Type B pancreatic cell (in vitro differentiated cells): ENCODE data around the gene RGR. TPM values are rescaled to one million over a fixed set of nuclear protein-coding genes. Genes with fewer than 3 reads are reported as not detected.

ENCODE experiments used
- DNase-seq: peaks from one replicate; pipeline ENCODE4 v3.0.0; 2021; ENCODE audit warnings: mixed read lengths; ENCODE audit not compliant: unreplicated experiment; ENCODE audit errors: extremely low spot score
- H3K27ac Mint-ChIP-seq: 2 replicates; pipeline ENCODE4 v1.8.0; 2021; ENCODE audit warnings: mild to moderate bottlenecking, mixed read lengths
- H3K27me3 Mint-ChIP-seq: 2 replicates; pipeline ENCODE4 v1.8.0; 2021; ENCODE audit warnings: mixed read lengths
- H3K36me3 Mint-ChIP-seq: 2 replicates; pipeline ENCODE4 v1.8.0; 2021; ENCODE audit warnings: mixed read lengths
- H3K4me1 Mint-ChIP-seq: one replicate; pipeline ENCODE4 v1.8.0; 2021; ENCODE audit warnings: mixed read lengths; ENCODE audit not compliant: unreplicated experiment
- H3K4me3 Mint-ChIP-seq: 2 replicates; pipeline ENCODE4 v1.8.0; 2021; ENCODE audit warnings: mild to moderate bottlenecking, mixed read lengths
- H3K9me3 Mint-ChIP-seq: 2 replicates; pipeline ENCODE4 v1.8.0; 2021; ENCODE audit warnings: mixed read lengths
- total RNA-seq: library from RNA; stranded (reverse); gene quantifications from 2 replicates; pipeline ENCODE4 v1.2.1, GENCODE V29; 2021; ENCODE audit warnings: low replicate concordance
- TF ChIP-seq, protein P1 (sequence below): fragments of 200-600 bp; sonication (generic); conservative IDR thresholded peaks from 2 replicates; pipeline ENCODE4 v1.5.0; 2021; ENCODE audit warnings: antibody characterized with exemption, mild to moderate bottlenecking

The RGR gene
- total RNA-seq, 1 donor from 2014 or later: not detected

DNA sequence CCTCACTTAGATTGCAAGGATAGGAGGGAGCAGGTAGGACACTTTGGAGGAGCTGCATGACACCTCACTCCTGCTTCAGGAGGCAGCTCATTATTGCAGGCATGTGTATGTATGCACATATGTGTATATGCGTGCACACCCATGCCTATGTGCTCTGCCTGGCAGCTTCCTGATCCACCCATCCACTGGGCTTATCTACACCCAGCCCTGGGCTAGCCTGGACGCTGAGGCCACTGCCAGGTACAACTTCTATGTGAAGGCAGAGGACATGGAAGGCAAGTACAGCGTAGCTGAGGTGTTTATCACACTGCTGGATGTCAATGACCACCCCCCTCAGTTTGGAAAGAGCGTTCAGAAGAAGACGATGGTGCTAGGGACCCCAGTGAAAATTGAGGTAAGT is 32.8 kb upstream of the RGR start:
- Mint-ChIP-seq H3K27me3 (peaks cover 35% of the 10 kb centered on the region), H3K4me3 (no peak overlapping the region), H3K36me3 (no peaks in the 10 kb centered on the region), H3K27ac (no peak overlapping the region), H3K4me1 (no peaks in the 10 kb centered on the region), H3K9me3 (no peaks in the 10 kb centered on the region)
- no peak for DNase-seq
- TF ChIP-seq, protein P1, sequence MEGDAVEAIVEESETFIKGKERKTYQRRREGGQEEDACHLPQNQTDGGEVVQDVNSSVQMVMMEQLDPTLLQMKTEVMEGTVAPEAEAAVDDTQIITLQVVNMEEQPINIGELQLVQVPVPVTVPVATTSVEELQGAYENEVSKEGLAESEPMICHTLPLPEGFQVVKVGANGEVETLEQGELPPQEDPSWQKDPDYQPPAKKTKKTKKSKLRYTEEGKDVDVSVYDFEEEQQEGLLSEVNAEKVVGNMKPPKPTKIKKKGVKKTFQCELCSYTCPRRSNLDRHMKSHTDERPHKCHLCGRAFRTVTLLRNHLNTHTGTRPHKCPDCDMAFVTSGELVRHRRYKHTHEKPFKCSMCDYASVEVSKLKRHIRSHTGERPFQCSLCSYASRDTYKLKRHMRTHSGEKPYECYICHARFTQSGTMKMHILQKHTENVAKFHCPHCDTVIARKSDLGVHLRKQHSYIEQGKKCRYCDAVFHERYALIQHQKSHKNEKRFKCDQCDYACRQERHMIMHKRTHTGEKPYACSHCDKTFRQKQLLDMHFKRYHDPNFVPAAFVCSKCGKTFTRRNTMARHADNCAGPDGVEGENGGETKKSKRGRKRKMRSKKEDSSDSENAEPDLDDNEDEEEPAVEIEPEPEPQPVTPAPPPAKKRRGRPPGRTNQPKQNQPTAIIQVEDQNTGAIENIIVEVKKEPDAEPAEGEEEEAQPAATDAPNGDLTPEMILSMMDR: no peak

DNA sequence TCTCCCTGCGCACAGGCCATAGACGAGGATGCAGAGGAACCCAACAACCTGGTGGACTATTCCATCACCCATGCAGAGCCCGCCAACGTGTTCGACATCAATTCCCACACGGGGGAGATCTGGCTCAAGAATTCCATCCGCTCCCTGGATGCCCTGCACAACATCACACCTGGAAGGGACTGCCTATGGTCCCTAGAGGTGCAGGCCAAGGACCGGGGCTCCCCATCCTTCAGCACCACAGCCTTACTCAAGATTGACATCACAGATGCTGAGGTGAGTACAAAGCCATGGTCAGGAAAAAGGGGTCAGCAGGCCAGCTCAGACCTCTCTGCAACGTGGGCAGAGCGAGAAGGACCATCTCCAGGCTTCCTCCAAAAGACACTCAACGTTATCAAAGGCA is 31.8 kb upstream of the RGR start:
- H3K4me3 Mint-ChIP-seq: no peak overlapping the region
- H3K27me3 Mint-ChIP-seq: peaks cover 27% of the 10 kb centered on the region
- no peaks in the 10 kb centered on the region for H3K36me3 Mint-ChIP-seq

DNA sequence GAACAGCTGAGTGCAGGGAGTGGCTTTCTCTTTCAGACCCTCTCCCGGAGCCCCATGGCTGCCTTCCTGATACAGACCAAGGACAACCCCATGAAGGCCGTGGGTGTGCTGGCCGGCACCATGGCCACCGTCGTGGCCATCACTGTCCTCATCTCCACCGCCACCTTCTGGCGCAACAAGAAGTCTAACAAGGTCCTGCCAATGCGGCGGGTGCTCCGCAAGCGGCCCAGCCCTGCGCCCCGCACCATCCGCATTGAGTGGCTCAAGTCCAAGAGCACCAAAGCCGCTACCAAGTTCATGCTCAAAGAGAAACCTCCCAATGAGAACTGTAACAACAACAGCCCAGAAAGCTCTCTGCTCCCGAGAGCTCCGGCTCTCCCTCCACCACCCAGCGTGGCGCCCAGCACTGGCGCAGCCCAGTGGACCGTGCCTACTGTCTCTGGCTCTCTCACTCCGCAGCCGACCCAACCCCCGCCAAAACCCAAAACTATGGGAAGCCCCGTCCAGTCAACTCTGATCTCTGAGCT is 30.7 kb upstream of the RGR start:
- TF ChIP-seq, protein P1: no peak
- H3K9me3 Mint-ChIP-seq: no peaks in the 10 kb centered on the region
- H3K4me3 Mint-ChIP-seq: no peak overlapping the region
- H3K27me3 Mint-ChIP-seq: peaks cover 18% of the 10 kb centered on the region
- H3K4me1 Mint-ChIP-seq: no peaks in the 10 kb centered on the region
- DNase-seq: no peak
- H3K27ac Mint-ChIP-seq: no peak overlapping the region
- no peaks in the 10 kb centered on the region for H3K36me3 Mint-ChIP-seq

More for the DNA sequence above, 31.8 kb upstream of the RGR start:
- TF ChIP-seq, protein P1: no peak
- DNase-seq: no peak
- Mint-ChIP-seq H3K4me1 (no peaks in the 10 kb centered on the region), H3K9me3 (no peaks in the 10 kb centered on the region), H3K27ac (no peak overlapping the region)

DNA sequence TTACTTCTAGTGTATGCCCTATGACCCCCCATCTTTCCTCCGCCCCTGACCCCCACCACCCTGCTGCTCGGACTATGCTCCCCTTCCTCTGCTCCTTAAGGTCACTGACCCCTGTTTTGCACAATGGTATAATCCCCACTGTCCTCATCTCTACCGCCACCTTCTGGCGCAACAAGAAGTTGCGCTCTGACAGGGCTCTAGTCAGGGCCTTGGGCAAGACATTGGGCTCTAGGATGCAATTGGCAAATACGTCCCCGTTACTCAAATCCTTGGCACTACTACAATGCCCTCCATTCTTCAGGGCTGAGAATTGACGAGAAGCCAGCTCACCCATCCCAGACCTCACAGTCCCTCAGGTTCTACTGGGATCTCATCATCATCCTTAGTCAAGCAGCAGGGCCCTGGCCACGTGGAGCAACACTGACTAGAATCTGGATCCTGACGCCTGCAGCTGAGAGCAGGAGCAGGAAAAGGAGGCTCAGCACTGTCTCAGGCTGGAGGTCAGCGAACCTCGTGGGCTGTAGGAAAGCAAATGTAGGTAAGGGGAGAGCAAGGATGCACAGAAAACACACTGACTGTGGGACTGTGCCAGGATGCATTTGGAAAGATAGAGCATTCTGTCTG is 30.1 kb upstream of the RGR start:
- H3K27me3 Mint-ChIP-seq: peaks cover 24% of the 10 kb centered on the region
- no peaks in the 10 kb centered on the region for H3K36me3 Mint-ChIP-seq
- no peaks in the 10 kb centered on the region for H3K4me1 Mint-ChIP-seq
- no peak overlapping the region for H3K4me3 Mint-ChIP-seq
- TF ChIP-seq, protein P1: peak; percentile 65
- no peak for DNase-seq
- no peak overlapping the region for H3K27ac Mint-ChIP-seq
- no peaks in the 10 kb centered on the region for H3K9me3 Mint-ChIP-seq

DNA sequence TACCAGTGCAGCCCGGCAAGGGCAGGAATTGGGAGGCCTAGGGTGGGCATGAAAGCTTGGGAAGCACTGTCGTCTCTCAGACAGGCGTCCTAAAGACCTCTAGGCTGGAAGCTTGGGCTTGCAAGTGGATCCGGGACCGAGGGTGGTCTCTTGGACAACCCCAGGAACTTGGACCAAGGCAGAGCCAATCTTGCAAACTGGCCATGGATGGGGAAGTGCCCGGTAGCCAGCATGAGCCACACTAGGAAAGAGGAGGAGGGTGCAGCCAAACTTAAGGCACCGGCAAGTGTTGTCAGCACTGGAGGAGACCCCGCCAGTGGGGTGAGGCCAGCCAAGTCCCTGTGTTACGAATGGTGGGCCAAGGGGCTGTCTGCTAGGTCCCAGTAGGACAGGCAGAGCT is 28.0 kb upstream of the RGR start:
- H3K9me3 Mint-ChIP-seq: no peaks in the 10 kb centered on the region
- H3K4me3 Mint-ChIP-seq: no peak overlapping the region
- H3K4me1 Mint-ChIP-seq: no peaks in the 10 kb centered on the region
- H3K27ac Mint-ChIP-seq: no peak overlapping the region
- peaks cover 23% of the 10 kb centered on the region for H3K27me3 Mint-ChIP-seq
- TF ChIP-seq, protein P1: no peak
- no peaks in the 10 kb centered on the region for H3K36me3 Mint-ChIP-seq
- DNase-seq: no peak

DNA sequence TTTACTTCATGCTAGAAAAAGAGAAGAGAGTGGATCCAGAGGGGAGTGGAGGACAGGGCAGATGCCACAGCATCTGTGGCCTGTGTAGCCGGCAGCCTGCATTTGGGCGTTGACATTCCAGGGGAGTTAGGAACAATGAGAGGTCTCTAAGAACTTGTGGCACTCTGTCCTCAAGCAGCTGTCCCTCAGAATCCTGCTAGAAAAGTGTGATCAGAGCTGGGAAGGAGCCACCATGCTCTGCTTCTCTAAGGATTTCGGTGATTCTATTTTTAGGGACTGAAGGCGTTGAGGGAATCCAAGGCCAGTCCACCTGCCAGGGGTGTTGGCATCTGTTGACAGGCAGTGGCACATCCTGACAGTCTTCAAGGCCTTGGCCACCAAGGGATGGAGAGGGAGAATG is 27.1 kb upstream of the RGR start:
- no peaks in the 10 kb centered on the region for H3K4me1 Mint-ChIP-seq
- H3K27me3 Mint-ChIP-seq: peaks cover 17% of the 10 kb centered on the region
- H3K9me3 Mint-ChIP-seq: no peaks in the 10 kb centered on the region
- no peak overlapping the region for H3K4me3 Mint-ChIP-seq
- H3K27ac Mint-ChIP-seq: no peak overlapping the region
- TF ChIP-seq, protein P1: no peak
- no peak for DNase-seq
- no peaks in the 10 kb centered on the region for H3K36me3 Mint-ChIP-seq
